GM08714 (cell line): ENCODE results near the gene FSTL3.
A peak's percentile ranks its signal among the peaks of the same experiment; 100 is the strongest.

Source experiments
- H3K4me3 ChIP-seq: fragments of 200-500 bp; sonication (Bioruptor generic); 2 replicates; pipeline ENCODE4 v1.5.1; 2014; ENCODE audit warnings: mild to moderate bottlenecking, low read length, inconsistent platforms
- ZNF274 ChIP-seq: IDR thresholded peaks from 2 replicates; pipeline ENCODE4 v1.6.1; 2012; ENCODE audit warnings: mild to moderate bottlenecking, low read depth, low read length

Gene FSTL3

DNA sequence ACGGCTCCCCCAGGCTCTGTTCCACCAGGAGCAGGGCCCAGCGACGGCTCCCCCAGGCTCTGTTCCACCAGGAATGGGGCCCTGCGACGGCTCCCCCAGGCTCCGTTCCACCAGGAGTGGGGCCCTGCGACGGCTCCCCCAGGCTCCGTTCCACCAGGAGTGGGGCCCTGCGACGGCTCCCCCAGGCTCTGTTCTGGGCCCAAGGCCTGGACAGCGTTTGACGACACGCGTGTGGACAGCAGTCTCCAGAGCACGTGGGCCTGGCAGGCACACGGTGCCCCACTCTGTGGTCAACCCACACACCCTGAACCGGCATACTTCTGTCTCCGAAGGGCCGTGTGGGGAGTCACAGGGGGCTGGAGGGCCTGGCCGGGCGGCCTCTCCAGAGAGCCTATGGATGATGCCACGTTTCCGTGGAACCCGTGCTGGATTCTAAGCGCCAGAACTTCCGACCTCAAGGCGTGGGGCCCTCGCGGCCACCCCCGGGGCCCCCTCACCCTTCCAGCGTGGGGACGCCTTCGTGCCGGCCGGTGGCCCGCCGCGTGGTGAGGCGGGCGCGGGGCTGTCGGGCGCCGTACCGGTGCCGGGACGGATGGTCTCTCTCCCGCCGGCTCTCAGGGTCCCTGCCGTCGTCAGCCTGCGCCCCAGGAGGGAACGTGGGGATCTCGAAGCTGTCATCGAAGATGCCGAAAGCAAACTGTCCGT, 24.9 kb upstream of the FSTL3 start:
- H3K4me3 ChIP-seq = no peak overlapping the region
- no peak for TF ChIP-seq ZNF274

GRCh38 chr19:651991-652390, 24.2 kb upstream of the FSTL3 start:
- H3K4me3 ChIP-seq = no peak overlapping the region
- no peak for TF ChIP-seq ZNF274

GRCh38 chr19:652467-653389, 23.5 kb upstream of the FSTL3 start:
- TF ChIP-seq ZNF274 = no peak
- no peak overlapping the region for H3K4me3 ChIP-seq

GRCh38 chr19:653425-653824, 22.8 kb upstream of the FSTL3 start:
- no peak for TF ChIP-seq ZNF274

DNA sequence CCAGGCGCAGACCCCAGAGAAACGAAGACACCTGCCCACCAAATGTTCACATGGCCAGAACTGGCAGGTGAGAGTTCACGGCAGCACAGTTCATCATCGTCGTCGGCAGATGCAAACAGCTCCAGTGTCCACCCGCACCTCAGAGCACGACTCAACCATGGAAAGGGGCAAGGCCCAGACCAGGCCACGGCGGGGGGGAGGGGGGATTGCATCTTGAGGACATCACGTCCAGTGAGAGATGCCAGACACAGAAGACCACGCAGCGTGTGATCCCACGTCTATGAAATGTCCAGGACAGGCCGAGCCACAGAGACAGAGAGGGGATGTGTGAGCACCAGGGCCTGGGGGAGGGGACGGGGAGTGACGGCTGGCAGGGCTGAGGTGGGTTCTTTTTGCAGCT, 20.5 kb upstream of the FSTL3 start:
- no peak for TF ChIP-seq ZNF274
- H3K4me3 ChIP-seq = no peak overlapping the region

More at GRCh38 chr19:653425-653824, 22.8 kb upstream of the FSTL3 start:
- H3K4me3 ChIP-seq = no peak overlapping the region

GRCh38 chr19:656751-657559, 19.2 kb upstream of the FSTL3 start:
- H3K4me3 ChIP-seq = no peak overlapping the region
- no peak for TF ChIP-seq ZNF274

- H3K4me3 ChIP-seq = no peak overlapping the region
- TF ChIP-seq ZNF274 = no peak
Measured at GRCh38 chr19:657611-658010, 18.6 kb upstream of the FSTL3 start.

DNA sequence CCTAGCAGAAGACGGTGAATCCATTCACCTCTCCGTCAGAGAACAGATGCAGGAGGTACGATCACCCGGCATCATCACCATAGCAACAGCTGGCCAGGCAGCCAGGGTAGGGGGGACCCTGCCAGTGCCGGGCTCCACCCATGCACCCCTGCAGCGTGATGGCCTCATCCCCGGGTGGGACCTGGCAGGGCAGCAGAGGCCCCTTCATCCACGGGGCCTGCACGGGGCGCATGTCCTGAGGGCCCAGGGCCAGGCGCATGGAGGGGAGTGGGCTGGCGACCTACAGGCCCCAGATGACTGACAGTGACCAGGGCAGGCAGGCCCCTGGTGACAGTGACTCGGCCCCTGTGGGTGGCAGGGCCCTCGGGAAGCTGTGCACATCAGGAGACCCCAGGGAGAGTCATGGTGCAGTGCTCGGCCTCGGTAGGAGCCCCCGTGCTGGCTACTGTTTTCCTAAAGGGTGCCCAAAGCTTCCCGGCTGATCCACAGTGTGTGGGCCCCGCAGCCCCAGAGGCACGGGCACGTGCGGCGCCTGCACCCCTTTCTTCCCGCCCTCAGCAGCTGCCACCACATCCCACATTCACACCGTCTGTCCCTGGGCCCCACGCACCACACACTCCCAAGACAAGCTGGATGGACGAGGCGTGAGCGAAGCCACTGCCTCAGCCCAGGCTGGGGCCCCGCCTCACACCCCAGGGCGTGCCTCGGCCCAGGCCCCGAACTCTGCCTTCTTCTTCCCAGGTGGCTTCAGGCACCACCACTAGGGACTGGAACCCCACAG, 17.9 kb upstream of the FSTL3 start:
- TF ChIP-seq ZNF274 = no peak
- no peak overlapping the region for H3K4me3 ChIP-seq

DNA sequence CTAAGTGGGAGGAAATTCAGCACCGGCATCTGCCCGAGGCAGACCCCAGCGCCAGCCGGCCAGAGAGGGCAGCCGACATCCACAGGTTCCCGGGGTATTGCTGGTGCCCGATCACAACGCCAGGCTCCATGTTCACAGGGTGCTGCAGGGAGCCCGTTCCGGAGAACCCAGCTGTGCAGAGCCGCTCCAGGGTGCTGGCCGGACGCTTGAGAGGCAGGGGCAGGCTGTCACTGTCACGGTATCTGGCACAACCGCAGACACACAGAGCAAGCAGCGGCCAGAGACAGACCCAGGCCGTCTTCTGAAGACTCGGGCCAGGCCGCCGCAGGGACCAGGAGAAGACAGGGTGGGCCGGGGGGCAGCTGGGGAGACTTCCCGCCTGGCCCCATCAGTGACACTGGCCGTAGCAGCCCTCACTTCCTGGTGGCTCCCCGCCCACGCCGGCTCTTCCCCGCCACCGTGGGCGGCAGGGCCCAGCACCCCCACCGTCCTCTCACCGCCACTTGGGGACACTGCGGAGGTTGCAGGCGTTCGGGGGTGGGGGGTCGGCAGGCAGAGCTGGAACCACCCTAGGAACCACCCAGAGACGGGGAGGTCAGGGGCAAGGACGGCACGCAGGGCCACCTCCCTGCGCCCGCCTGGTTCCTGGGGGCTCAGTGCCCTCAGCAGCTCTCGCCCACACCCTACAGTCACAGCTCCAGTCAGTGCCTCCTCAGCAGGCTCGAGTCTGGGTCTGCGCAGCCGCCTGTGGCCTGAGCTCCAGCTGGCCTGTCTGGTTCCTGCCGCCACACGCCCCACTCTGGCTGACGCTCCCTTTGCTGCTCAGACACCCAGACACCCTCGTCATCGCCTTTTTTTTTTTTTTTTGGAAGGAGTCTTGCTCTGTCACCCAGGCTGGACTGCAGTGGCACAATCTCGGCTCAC, 17.0 kb upstream of the FSTL3 start:
- no peak overlapping the region for H3K4me3 ChIP-seq
- TF ChIP-seq ZNF274 = no peak

DNA sequence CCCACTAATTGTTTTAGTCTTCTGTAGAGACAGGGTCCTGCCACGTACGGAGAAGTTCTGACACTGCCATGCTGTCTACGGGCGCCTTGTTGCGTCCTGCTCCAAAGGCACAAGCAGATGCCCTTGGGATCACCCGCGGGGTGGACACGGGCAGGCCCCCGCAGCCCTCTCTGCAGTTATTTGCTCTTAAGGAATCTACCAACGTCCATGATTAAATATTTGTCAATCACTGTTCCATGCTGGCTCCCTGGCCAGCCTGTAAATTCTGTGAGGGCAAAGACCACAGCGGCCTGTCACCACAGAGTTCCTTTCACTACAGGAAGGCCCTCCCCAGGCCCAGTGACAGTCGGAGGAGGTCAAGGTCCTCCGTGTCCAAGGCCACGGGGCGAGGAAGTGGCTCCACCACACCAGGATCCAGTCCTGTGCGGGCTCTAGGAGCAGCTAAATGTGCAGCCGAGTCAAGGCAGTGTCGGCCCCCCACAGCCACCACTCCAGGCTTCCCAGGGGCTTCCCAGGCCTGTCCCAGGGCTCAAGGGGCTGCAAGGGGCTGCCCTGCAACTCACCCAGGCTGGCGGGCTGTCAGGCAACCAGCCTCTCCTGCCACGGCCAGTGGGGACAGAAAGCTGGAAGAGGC, 15.3 kb upstream of the FSTL3 start:
- no peak for TF ChIP-seq ZNF274
- H3K4me3 ChIP-seq = peak overlapping the region; percentile 66; the same call in 1 of the 2 replicates

- TF ChIP-seq ZNF274 = no peak
- peak overlapping the region; percentile 66 for H3K4me3 ChIP-seq
Measured at GRCh38 chr19:661427-662196, 14.6 kb upstream of the FSTL3 start.
